NCI-H460 (cell line): ENCODE measurements around the gene FDXACB1. TPM values are rescaled to one million over a fixed set of nuclear protein-coding genes. Genes with fewer than 3 reads are reported as not detected.
A peak's percentile ranks its signal among the peaks of the same experiment; 100 is the strongest.
"Not testable (repeated sequence)": the region's sequence is repeated elsewhere in the genome, so short reads cannot be mapped to it uniquely, and the experiment has no call there.

ENCODE experiments used
- DNase-seq: peaks from one replicate; pipeline ENCODE4 v3.0.0-alpha.2; 2016; ENCODE audit warnings: low read depth; ENCODE audit errors: extremely low read depth
- total RNA-seq: library from RNA; depleted of rRNA; stranded (reverse); fragments of >200 nt; shearing (Covaris generic); gene quantifications from 2 replicates; pipeline ENCODE4 v1.2.3, GENCODE V29; 2014

The FDXACB1 gene
- total RNA-seq, 1 experiment from 2014 or later: 4.7 TPM

GRCh38 chr11:111910676-111911562, 32.0 kb upstream of the FDXACB1 start:
- DNase-seq: no peak

DNA sequence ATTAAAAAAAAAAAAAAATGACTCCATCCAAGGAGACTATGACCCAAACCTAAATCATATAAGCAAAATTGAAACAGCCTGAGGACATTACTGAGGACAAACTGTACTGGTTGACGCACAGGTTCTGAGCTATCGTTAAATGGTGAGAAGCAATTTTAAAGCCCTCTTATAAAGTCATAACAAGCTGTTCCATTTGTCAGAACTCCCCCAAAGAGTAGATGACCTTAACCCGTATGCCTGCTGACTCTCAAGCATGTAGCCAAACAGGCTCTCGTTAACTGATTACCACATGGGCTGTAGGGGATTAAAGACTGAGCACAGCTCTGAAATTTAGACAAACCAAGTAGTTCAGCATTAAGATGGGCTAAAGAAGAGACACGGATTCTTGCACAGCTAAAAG, 30.4 kb upstream of the FDXACB1 start:
- DNase-seq: no peak

GRCh38 chr11:111908639-111909305, 29.8 kb upstream of the FDXACB1 start:
- DNase-seq: no peak

DNA sequence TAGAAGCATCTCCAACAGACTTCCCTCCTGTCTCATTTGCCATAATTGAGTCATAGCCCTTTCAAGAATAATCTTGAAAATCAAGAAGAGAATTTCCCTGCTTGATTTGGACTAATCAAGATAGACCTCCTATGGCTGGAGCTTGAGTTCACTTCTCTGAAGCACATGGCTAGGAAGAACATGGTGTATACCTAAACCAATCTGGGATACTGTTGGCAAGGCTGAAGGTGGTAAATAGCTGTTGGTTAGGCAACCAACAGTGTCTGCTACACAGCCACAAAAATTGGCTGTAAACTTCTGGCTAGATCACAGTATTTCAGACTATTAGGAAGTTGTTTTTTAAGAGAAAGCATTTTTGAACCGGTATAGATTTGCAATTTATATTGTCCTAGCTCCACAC, 27.7 kb upstream of the FDXACB1 start:
- DNase-seq: no peak

DNA sequence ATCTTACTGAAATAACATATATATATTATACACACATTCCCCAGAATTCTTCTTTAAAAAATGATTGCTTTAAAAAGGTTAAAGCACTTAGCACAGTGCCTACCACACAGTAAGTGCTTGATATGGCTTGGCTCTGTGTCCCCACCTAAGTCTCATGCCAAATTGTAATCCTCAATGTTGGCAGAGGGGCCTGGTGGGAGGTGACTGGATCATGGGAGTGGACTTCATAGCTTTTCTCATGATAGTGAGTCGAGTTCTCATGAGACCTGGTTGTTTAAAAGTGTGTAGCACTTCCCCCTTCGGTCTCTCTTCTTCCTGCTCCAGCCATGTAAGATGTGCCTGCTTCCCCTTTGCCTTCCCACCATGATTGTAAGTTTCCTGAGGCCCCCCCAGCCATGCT, 26.4 kb upstream of the FDXACB1 start:
- DNase-seq: no peak

DNA sequence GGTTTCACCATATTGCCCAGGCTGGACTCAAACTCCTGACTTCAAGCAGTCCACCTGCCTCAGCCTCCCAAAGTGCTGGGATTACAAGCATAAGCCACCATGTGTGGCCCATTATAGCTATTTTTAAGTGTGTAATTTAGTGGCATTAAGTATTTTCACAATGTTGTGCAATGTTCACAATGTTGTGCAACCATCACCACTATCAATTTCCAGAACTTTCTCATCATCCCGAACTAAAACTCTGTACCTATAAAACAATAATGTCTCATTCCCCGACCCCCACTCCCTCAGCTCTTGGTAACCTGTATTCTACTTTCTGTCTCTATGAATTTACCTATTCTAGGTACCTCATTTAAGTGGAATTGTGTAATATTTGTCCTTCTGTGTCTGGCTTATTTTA, 7.9 kb upstream of the FDXACB1 start:
- DNase-seq: no peak

- no peak for DNase-seq
Observed at GRCh38 chr11:111886032-111886431, 7.1 kb upstream of the FDXACB1 start.

DNA sequence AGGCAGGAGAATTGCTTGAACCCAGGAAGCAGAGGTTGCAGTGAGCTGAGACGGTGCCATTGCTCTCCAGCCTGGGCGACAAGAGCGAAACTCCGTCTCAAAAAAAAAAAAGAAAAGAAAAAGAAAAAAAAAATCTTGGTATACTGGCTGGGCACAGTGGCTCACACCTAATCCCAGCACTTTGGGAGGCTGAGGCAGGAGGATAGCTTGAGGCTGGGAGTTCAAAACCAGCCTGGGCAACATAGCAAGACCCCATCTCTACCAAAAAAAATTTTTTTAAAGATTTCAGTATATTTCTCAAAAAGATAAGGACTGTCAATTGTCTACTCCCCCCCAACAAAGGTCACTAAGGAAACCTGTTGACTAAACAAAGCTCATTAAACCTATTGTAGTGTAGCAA, 6.1 kb upstream of the FDXACB1 start:
- DNase-seq: not testable (repeated sequence)

- no peak for DNase-seq
Observed at GRCh38 chr11:111882202-111882601, 3.2 kb upstream of the FDXACB1 start.

DNA sequence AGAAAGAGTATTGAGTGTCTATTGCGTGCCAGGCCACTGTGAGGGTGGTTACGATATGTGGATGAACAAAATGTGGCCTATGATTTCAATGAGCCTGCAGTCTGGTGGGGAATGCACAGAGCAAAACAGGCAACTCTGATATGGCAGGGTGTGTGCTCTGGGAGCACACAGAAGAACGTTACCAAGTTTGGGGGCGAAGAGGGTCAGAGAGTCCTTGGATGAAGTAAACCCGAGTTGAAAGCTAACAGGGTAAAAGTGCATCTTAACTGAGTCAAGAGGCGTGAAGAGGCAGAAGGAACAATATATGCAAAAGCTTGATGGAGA, 634 bp upstream of the FDXACB1 start:
- DNase-seq: no peak

- DNase-seq: no peak
Observed at GRCh38 chr11:111878385-111878848, 548 bp downstream of the FDXACB1 start.

GRCh38 chr11:111871693-111872161, 7.2 kb downstream of the FDXACB1 start:
- DNase-seq: no peak

- DNase-seq: peak; percentile 55
Observed at GRCh38 chr11:111870886-111871692, 7.9 kb downstream of the FDXACB1 start, which contains the start of gene ALG9. TSS of gene ALG9 (minus strand) at chr11:111871581. CDS start at chr11:111871482, 99 bp downstream.

- DNase-seq: no peak
Observed at GRCh38 chr11:111870522-111870885, 8.5 kb downstream of the FDXACB1 start.

DNA sequence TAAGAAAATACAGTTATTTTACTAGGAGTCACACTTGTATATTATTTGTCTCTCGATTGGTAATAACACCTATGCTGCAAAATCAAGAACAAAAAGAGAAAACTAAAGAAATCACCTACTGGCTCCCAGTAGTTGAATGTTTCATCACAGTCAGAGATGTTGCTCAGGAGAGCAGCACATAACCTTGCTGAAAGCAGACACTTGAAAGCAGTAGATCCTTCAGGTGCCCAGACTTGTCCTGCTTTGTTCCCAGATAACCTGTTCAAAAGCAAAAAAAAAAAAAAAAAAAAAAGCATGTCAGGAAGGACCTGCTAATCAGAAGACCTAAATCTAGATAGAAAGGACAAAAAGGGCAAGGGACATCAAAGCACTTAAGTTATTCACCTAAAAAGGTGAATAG, 8.9 kb downstream of the FDXACB1 start:
- no peak for DNase-seq

DNA sequence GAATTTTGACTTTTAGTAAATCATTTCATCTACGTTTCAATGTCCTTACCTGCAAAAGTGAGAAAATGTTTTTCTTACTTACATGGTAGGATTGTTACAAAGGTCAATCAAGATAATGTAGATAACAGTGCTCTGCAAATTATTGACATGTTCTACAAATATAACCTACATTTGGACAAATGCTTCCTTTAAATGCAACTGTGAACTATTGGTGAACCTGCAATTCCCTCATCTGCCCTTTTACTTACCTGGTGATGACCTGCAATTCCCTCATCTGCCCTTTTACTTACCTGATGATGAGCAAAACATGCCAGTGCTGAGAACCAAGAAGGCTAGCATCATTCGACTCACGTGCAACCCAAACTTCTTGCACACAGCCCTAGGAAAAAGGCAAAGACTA, 18.7 kb downstream of the FDXACB1 start:
- no peak for DNase-seq

DNA sequence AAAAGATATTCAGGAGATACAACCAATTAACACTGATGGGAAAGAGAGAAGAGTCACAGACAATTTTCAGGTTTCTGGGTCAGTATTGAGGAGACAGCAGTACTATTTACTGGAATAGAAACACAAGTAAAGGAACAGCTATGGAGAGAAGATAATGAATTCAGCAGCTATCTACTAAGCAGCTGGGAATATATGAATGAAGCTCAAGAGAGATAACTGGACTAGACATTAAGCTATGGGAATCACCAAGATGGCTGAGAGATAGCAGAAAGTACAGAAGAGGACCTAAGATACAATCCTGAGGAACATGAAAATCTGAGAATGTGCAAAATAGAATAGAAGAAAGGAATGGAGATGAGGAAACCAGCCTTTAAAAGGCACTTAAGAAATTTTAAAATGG, 23.5 kb downstream of the FDXACB1 start:
- DNase-seq: no peak

DNA sequence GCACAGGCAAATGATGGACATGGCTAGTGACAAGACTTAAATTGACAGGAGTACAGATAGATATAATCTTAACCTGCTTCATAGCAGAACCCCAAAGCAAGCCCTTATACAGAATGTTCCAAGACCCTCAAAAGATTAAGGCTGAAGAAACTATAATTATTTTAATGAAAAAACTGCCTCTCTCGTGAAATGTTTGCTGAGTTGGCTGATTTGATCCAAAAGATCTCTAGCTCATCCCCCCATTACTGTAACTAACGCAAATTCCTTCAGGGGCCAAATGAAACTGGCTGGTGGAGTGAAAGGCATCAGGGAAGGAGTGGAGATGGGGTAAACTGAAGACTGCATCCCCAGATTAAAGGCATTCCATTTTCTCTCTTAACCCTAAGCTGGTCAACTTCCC, 26.9 kb downstream of the FDXACB1 start:
- DNase-seq: no peak

DNA sequence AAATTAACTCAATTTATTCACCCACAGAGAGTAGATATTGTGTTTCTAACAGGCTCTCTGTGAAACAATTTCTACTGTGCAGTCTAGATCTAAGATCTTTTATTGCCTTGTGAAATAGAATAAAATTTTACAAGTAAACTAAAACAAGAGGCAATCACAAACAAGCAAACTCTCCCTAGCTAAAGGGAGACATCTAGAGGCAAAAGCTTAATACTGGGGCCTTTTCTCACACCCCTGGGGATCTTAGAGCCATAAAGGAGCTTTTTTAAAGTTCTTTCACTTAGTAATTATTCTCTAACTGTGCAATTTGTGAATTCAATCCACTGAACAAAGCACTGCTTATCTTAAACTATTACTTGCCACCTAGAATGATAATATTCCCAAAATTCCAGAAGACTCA, 27.3 kb downstream of the FDXACB1 start:
- no peak for DNase-seq

GRCh38 chr11:111851067-111851466, 27.9 kb downstream of the FDXACB1 start:
- DNase-seq: no peak

DNA sequence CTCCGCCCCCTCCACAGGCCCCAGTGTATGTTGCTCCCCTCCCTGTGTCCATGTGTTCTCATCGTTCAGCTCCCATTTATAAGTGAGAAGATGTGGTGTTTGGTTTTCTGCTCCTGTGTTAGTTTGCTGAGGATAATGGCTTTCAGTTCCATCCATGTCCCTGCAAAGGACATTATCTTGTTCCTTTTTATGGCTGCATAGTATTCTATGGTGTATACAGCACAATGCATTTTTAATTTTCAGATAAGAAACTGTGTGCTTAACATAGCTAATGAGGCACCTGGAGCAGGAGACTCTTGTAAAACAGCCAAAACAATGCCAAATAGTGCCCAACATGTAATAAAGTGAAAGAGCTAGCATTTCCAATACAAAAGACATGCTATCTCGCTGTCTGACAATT, 29.3 kb downstream of the FDXACB1 start:
- no peak for DNase-seq
